IMR-90 (cell line): ENCODE results near the gene NKAIN2. TPM values are rescaled to one million over a fixed set of nuclear protein-coding genes. Genes with fewer than 3 reads are reported as not detected.

Experiments
- ATAC-seq: fragments of 200-7000 bp; cut with Tn5 transposase; 2 replicates; pipeline ENCODE4 v1.9.1; 2020; ENCODE audit warnings: low read depth, mild to moderate bottlenecking, moderate library complexity
- BruUV-seq: library from RNA; stranded (reverse); fragments of 400-500 nt; replicated peaks from 2 replicates; lab custom pipeline; 2021; lab: Mats Ljungman, UMichigan
- CTCF ChIA-PET: fragments of 300-600 bp; formaldehyde crosslinking; extraction: SDS; loops from one replicate; lab custom pipeline; 2021; ENCODE audit warnings: antibody characterized with exemption; lab: Yijun Ruan, JAX
- POLR2A ChIA-PET: fragments of 300-600 bp; sonication (Branson Sonifier 250); formaldehyde crosslinking; loops from one replicate; lab custom pipeline; 2022; ENCODE audit warnings: antibody characterized with exemption; ENCODE audit not compliant: unreplicated experiment; lab: Charles Lee
- DNase-seq: peaks from one replicate; pipeline ENCODE4 v3.0.0; 2013
- H2AFZ ChIP-seq: replicated peaks from 2 replicates; pipeline ENCODE3; 2013; ENCODE audit warnings: low read length, mild to moderate bottlenecking; ENCODE audit not compliant: poor library complexity
- H2AK5ac ChIP-seq: 2 replicates; pipeline ENCODE4 v1.6.1; 2013; ENCODE audit warnings: low read depth, low read length, inconsistent platforms
- H2AK9ac ChIP-seq: replicated peaks from 2 replicates; pipeline ENCODE3; 2013; ENCODE audit warnings: mild to moderate bottlenecking, low read depth, low read length, moderate library complexity; ENCODE audit not compliant: poor library complexity
- H2BK120ac ChIP-seq: 2 replicates; pipeline ENCODE4 v1.6.1; 2013; ENCODE audit warnings: low read depth, low read length, inconsistent platforms
- H2BK15ac ChIP-seq: 3 replicates; pipeline ENCODE4 v1.6.1; 2013; ENCODE audit warnings: low read depth, low read length, inconsistent platforms
- H2BK20ac ChIP-seq: 2 replicates; pipeline ENCODE4 v1.6.1; 2013; ENCODE audit warnings: low read depth, mild to moderate bottlenecking, inconsistent platforms, low read length, moderate library complexity
- H2BK5ac ChIP-seq: 2 replicates; pipeline ENCODE4 v1.6.1; 2013; ENCODE audit warnings: mild to moderate bottlenecking, low read depth, low read length, inconsistent platforms; ENCODE audit not compliant: poor library complexity, severe bottlenecking
- H3K14ac ChIP-seq: replicated peaks from 2 replicates; pipeline ENCODE4 v1.6.1; 2013; ENCODE audit warnings: low read depth, low read length, inconsistent platforms
- H3K18ac ChIP-seq: 2 replicates; pipeline ENCODE4 v1.6.1; 2013; ENCODE audit warnings: low read depth, low read length, control low read depth
- H3K23ac ChIP-seq: 2 replicates; pipeline ENCODE4 v1.6.1; 2013; ENCODE audit warnings: low read depth, low read length, inconsistent platforms
- H3K27ac ChIP-seq: 2 replicates; pipeline ENCODE4 v1.5.1; 2013; ENCODE audit warnings: mild to moderate bottlenecking, control low read depth, low read length; ENCODE audit not compliant: insufficient read depth
- H3K27me3 ChIP-seq: 2 replicates; pipeline ENCODE4 v1.6.1; 2013; ENCODE audit warnings: low read length; ENCODE audit not compliant: control insufficient read depth, insufficient read depth
- H3K36me3 ChIP-seq: 2 replicates; pipeline ENCODE4 v1.6.1; 2013; ENCODE audit warnings: low read length, mixed read lengths; ENCODE audit not compliant: control insufficient read depth, insufficient read depth
- H3K4ac ChIP-seq: 2 replicates; pipeline ENCODE4 v1.6.1; 2013; ENCODE audit warnings: low read depth, low read length, inconsistent platforms
- H3K4me1 ChIP-seq: 2 replicates; pipeline ENCODE4 v1.6.1; 2013; ENCODE audit warnings: low read length, mixed read lengths; ENCODE audit not compliant: control insufficient read depth, insufficient read depth
- H3K4me2 ChIP-seq: 2 replicates; pipeline ENCODE4 v1.6.1; 2013; ENCODE audit warnings: low read depth, mild to moderate bottlenecking, control low read depth, low read length, moderate library complexity
- H3K4me3 ChIP-seq: 2 replicates; pipeline ENCODE4 v1.5.1; 2013; ENCODE audit warnings: low read depth, mild to moderate bottlenecking, control low read depth, low read length, moderate library complexity; ENCODE audit not compliant: insufficient read depth
- H3K56ac ChIP-seq: 2 replicates; pipeline ENCODE4 v1.6.1; 2013; ENCODE audit warnings: low read length, inconsistent platforms; ENCODE audit not compliant: insufficient read depth; ENCODE audit errors: extremely low read depth
- H3K79me1 ChIP-seq, 2 experiments: 2 replicates each; pipeline ENCODE4 v1.6.1; 2013; ENCODE audit warnings: low read length in 2 of 2, inconsistent platforms in 1 of 2, low read depth in 1 of 2
- H3K9ac ChIP-seq: 2 replicates; pipeline ENCODE4 v1.6.1; 2013; ENCODE audit warnings: low read depth, low read length, control low read depth
- H3K9me1 ChIP-seq: 2 replicates; pipeline ENCODE4 v1.6.1; 2013; ENCODE audit warnings: low read length, inconsistent platforms; ENCODE audit not compliant: insufficient read depth
- H3K9me3 ChIP-seq: 2 replicates; pipeline ENCODE4 v1.6.1; 2013; ENCODE audit warnings: low read length; ENCODE audit not compliant: control insufficient read depth, insufficient read depth
- H4K20me1 ChIP-seq: 2 replicates; pipeline ENCODE4 v1.6.1; 2013; ENCODE audit warnings: low read length, inconsistent platforms; ENCODE audit not compliant: insufficient read depth
- H4K5ac ChIP-seq: 2 replicates; pipeline ENCODE4 v1.6.1; 2013; ENCODE audit warnings: mild to moderate bottlenecking, low read depth, low read length, control low read depth
- H4K8ac ChIP-seq, 2 experiments: 2 replicates each; pipeline ENCODE4 v1.6.1; 2013; ENCODE audit warnings: low read depth in 2 of 2, low read length in 2 of 2, control low read depth in 1 of 2, inconsistent platforms in 1 of 2
- H4K91ac ChIP-seq: 2 replicates; pipeline ENCODE4 v1.6.1; 2013; ENCODE audit warnings: low read depth, low read length, inconsistent platforms; ENCODE audit not compliant: insufficient read depth
- CEBPB ChIP-seq: IDR thresholded peaks from 2 replicates; pipeline ENCODE4 v1.6.1; 2012; ENCODE audit warnings: low read depth, low read length, improper control_type of control experiment
- CHD1 ChIP-seq: IDR thresholded peaks from 2 replicates; pipeline ENCODE4 v1.6.1; 2012; ENCODE audit warnings: low read depth, low read length, improper control_type of control experiment
- CTCF ChIP-seq: conservative IDR thresholded peaks from 2 replicates; pipeline ENCODE4 v1.5.1; 2012; ENCODE audit warnings: mild to moderate bottlenecking, low read depth, low read length, improper control_type of control experiment
- FOS ChIP-seq: fragments of 150-350 bp; IDR thresholded peaks from 2 replicates; pipeline ENCODE4 v1.6.1; 2016; ENCODE audit warnings: low read depth, low read length
- MAFK ChIP-seq: IDR thresholded peaks from 2 replicates; pipeline ENCODE4 v1.6.1; 2012; ENCODE audit warnings: low read depth, low read length, improper control_type of control experiment
- MAZ ChIP-seq: IDR thresholded peaks from 2 replicates; pipeline ENCODE4 v1.6.1; 2012; ENCODE audit warnings: low read depth, mild to moderate bottlenecking, low read length, improper control_type of control experiment, moderate library complexity, borderline replicate concordance
- MXI1 ChIP-seq: IDR thresholded peaks from 2 replicates; pipeline ENCODE4 v1.6.1; 2012; ENCODE audit warnings: low read depth, mild to moderate bottlenecking, low read length, moderate library complexity, borderline replicate concordance
- NFE2L2 ChIP-seq: fragments of 150-350 bp; IDR thresholded peaks from 2 replicates; pipeline ENCODE4 v1.6.1; 2016; ENCODE audit warnings: low read depth, mild to moderate bottlenecking, low read length
- POLR2A ChIP-seq: IDR thresholded peaks from 2 replicates; pipeline ENCODE4 v1.6.1; 2012; ENCODE audit warnings: mild to moderate bottlenecking, low read depth, low read length
- RCOR1 ChIP-seq: IDR thresholded peaks from 2 replicates; pipeline ENCODE4 v1.6.1; 2012; ENCODE audit warnings: mild to moderate bottlenecking, low read length, improper control_type of control experiment; ENCODE audit not compliant: insufficient replicate concordance
- RFX5 ChIP-seq: IDR thresholded peaks from 2 replicates; pipeline ENCODE4 v1.8.0; 2012; ENCODE audit warnings: low read depth, mild to moderate bottlenecking, low read length, moderate library complexity
- WGBS, 2 experiments: methylation state at CpG; one replicate each; pipeline versions ENCODE4 v1.1.5 to v1.1.7; 2013; ENCODE audit warnings: missing lambda C conversion rate in 2 of 2; ENCODE audit not compliant: insufficient read length in 1 of 2; ENCODE audit errors: extremely low coverage in 2 of 2; 5-methylcytosine and 5-hydroxymethylcytosine counted together
- dilution Hi-C: fragments of 300-500 bp; cut with HindIII; formaldehyde crosslinking; loops from one replicate; pipeline ENCODE4 v1.14.3; 2018; ENCODE audit warnings: low sequenced_read_pairs; ENCODE audit not compliant: unreplicated experiment
- in situ Hi-C: fragments of 300-500 bp; cut with MboI; formaldehyde crosslinking; loops from 3 replicates; pipeline ENCODE4 v1.14.3; 2019; ENCODE audit warnings: low sequenced_read_pairs, inconsistent platforms, mixed read lengths
- intact Hi-C: fragments of 100-400 bp; cut with micrococcal nuclease; formaldehyde crosslinking; loops from 2 replicates; pipeline ENCODE4 v1.10.0; 2022
- polyA plus RNA-seq, 3 experiments: library from polyadenylated mRNA; depleted of rRNA; stranded (reverse); fragments of >200 nt; gene quantifications; 2 replicates each; pipeline ENCODE4 v1.2.3, GENCODE V29; 2012; ENCODE audit warnings: low replicate concordance in 1 of 3
- total RNA-seq: library from RNA; depleted of rRNA; stranded (reverse); fragments of >200 nt; gene quantifications from 2 replicates; pipeline ENCODE4 v1.2.3, GENCODE V29; 2012

Gene NKAIN2
- total and polyA plus RNA-seq, 2 of the 4 experiments (the other 2 are of a cell fraction) = not detected

GRCh38 chr6:124873066-124873410 lies 1069.4 kb downstream of the NKAIN2 start:
- no peak overlapping the region; a peak in 1 of 4 replicates for H4K8ac ChIP-seq
- in situ Hi-C loops (loop anchor here (5.0 to 10.0 kb wide), 3 partner anchors 239 to 894 kb away; no protein-coding TSS in a partner anchor), intact Hi-C loops (loop anchor here (5.0 kb wide), 1 partner anchor 329 kb away; no protein-coding TSS in a partner anchor), dilution Hi-C loops (no loop called here)
- H2BK15ac ChIP-seq = no peak overlapping the region
- CTCF ChIA-PET = no interaction called here
- no peak overlapping the region for H4K91ac ChIP-seq
- H2AFZ ChIP-seq = no peak overlapping the region
- ATAC-seq (no peak), DNase-seq (no peak)
- no peaks in the 10 kb centered on the region for H3K27me3 ChIP-seq
- H3K9me1 ChIP-seq = no peaks in the 10 kb centered on the region
- H3K27ac ChIP-seq = no peak overlapping the region
- no peak overlapping the region for H3K4ac ChIP-seq
- BruUV-seq = no TSS peak
- H3K14ac ChIP-seq = no peak overlapping the region
- no peak overlapping the region for H2AK5ac ChIP-seq
- no peaks in the 10 kb centered on the region for H4K20me1 ChIP-seq
- H3K36me3 ChIP-seq = no peaks in the 10 kb centered on the region
- no peak overlapping the region for H3K18ac ChIP-seq
- H3K4me3 ChIP-seq = no peak overlapping the region
- no peak overlapping the region for H4K5ac ChIP-seq
- H3K9me3 ChIP-seq = no peaks in the 10 kb centered on the region
- H3K56ac ChIP-seq = no peak overlapping the region
- no peak overlapping the region for H2BK5ac ChIP-seq
- 100% methylated on average over 1 of the region's 3 CpGs; no CpG with 5 or more reads in 1 of the 2 experiments for WGBS, 2 experiments
- no peak overlapping the region for H2BK120ac ChIP-seq
- H3K4me2 ChIP-seq = no peak overlapping the region
- POLR2A ChIA-PET = no interaction called here
- H2AK9ac ChIP-seq = no peak overlapping the region
- H3K23ac ChIP-seq = no peak overlapping the region
- peaks cover 2% of the 10 kb centered on the region; the same call in 1 of the 2 replicates for H3K4me1 ChIP-seq
- no peak for TF ChIP-seq MXI1
- TF ChIP-seq NFE2L2 = no peak
- no peak for TF ChIP-seq CTCF
- TF ChIP-seq MAFK = no peak
- no peak for TF ChIP-seq CEBPB
- no peak for TF ChIP-seq POLR2A
- TF ChIP-seq CHD1 = no peak
- no peak for TF ChIP-seq RCOR1
- no peak for TF ChIP-seq FOS
- no peak for TF ChIP-seq MAZ
- TF ChIP-seq RFX5 = no peak
- no peak overlapping the region for H2BK20ac ChIP-seq
- H3K9ac ChIP-seq = no peak overlapping the region
- no peaks in the 10 kb centered on the region for H3K79me1 ChIP-seq
